ENCODE results near the gene CD2AP.
"Not testable (repeated sequence)": the region's sequence is repeated elsewhere in the genome, so short reads cannot be mapped to it uniquely, and the experiment has no call there.

The CD2AP gene

GRCh38 chr6:47563162-47563561, 85.6 kb downstream of the CD2AP start:
- no peak for DNase-seq (ENCODE audit: low read depth in 2 of 2)

- DNase-seq (ENCODE audit: low read depth in 2 of 2): not testable (repeated sequence)
Observed at GRCh38 chr6:47566602-47567001, 89.0 kb downstream of the CD2AP start.

- no peak for DNase-seq (ENCODE audit: low read depth in 2 of 2)
Observed at GRCh38 chr6:47567586-47567985, 90.0 kb downstream of the CD2AP start.

GRCh38 chr6:47571488-47571887, 93.9 kb downstream of the CD2AP start:
- DNase-seq (ENCODE audit: low read depth in 2 of 2): no peak

GRCh38 chr6:47573109-47573508, 95.5 kb downstream of the CD2AP start:
- no peak for DNase-seq (ENCODE audit: low read depth in 2 of 2)

GRCh38 chr6:47574789-47575188, 97.2 kb downstream of the CD2AP start:
- no peak for DNase-seq (ENCODE audit: low read depth in 2 of 2)

GRCh38 chr6:47579040-47579439, 101.5 kb downstream of the CD2AP start:
- DNase-seq (ENCODE audit: low read depth in 2 of 2): no peak

- no peak for DNase-seq (ENCODE audit: low read depth in 2 of 2)
Observed at GRCh38 chr6:47581591-47581990, 104.0 kb downstream of the CD2AP start.

- DNase-seq (ENCODE audit: low read depth in 2 of 2): no peak
Observed at GRCh38 chr6:47587493-47587892, 109.9 kb downstream of the CD2AP start.

- no peak for DNase-seq (ENCODE audit: low read depth in 2 of 2)
Observed at GRCh38 chr6:47592131-47592840, 114.7 kb downstream of the CD2AP start.

GRCh38 chr6:47593979-47594378, 116.4 kb downstream of the CD2AP start:
- no peak for DNase-seq (ENCODE audit: low read depth in 2 of 2)

- no peak for DNase-seq (ENCODE audit: low read depth in 2 of 2)
Observed at GRCh38 chr6:47595785-47596184, 118.2 kb downstream of the CD2AP start.

GRCh38 chr6:47598367-47598766, 120.8 kb downstream of the CD2AP start:
- no peak for DNase-seq (ENCODE audit: low read depth in 2 of 2)

GRCh38 chr6:47599512-47599911, 121.9 kb downstream of the CD2AP start:
- DNase-seq (ENCODE audit: low read depth in 2 of 2): no peak

GRCh38 chr6:47603227-47603626, 125.6 kb downstream of the CD2AP start:
- DNase-seq (ENCODE audit: low read depth in 2 of 2): no peak

GRCh38 chr6:47603995-47604394, 126.4 kb downstream of the CD2AP start:
- no peak for DNase-seq (ENCODE audit: low read depth in 2 of 2)

- DNase-seq (ENCODE audit: low read depth in 2 of 2): no peak
Observed at GRCh38 chr6:47621838-47622449, 144.4 kb downstream of the CD2AP start.

- DNase-seq (ENCODE audit: low read depth in 2 of 2): no peak
Observed at GRCh38 chr6:47626782-47627181, 149.2 kb downstream of the CD2AP start.

GRCh38 chr6:47628448-47629272, 151.1 kb downstream of the CD2AP start:
- no peak for DNase-seq (ENCODE audit: low read depth in 2 of 2)

GRCh38 chr6:47629954-47630353, 152.4 kb downstream of the CD2AP start:
- DNase-seq (ENCODE audit: low read depth in 2 of 2): no peak

- DNase-seq (ENCODE audit: low read depth in 2 of 2): no peak
Observed at GRCh38 chr6:47630587-47630986, 153.0 kb downstream of the CD2AP start.

GRCh38 chr6:47631269-47631772, 153.7 kb downstream of the CD2AP start:
- no peak for DNase-seq (ENCODE audit: low read depth in 2 of 2)

- DNase-seq (ENCODE audit: low read depth in 2 of 2): no peak
Observed at GRCh38 chr6:47631797-47632196, 154.2 kb downstream of the CD2AP start.

Data from stimulated activated CD4-positive, alpha-beta T cell treated with anti-CD3 and anti-CD28 coated beads, Interleukin-1b, Interleukin-23, amount 100 ng/mL, for 4 hours (primary cell).